Endothelial cell (in vitro differentiated cells): Measurements from ENCODE around the gene PLCB1. TPM values are rescaled to one million over a fixed set of nuclear protein-coding genes. Genes with fewer than 3 reads are reported as not detected.

Experiments used
- DNase-seq: peaks from one replicate; pipeline ENCODE4 v3.0.0; 2021; ENCODE audit warnings: low spot score
- H3K27ac Mint-ChIP-seq: one replicate; pipeline ENCODE4 v1.8.0; 2021; ENCODE audit warnings: mixed read lengths, inconsistent platforms; ENCODE audit not compliant: unreplicated experiment
- H3K27me3 Mint-ChIP-seq: one replicate; pipeline ENCODE4 v1.8.0; 2021; ENCODE audit warnings: mild to moderate bottlenecking, moderate library complexity, mixed read lengths, inconsistent platforms; ENCODE audit not compliant: unreplicated experiment
- H3K36me3 Mint-ChIP-seq: one replicate; pipeline ENCODE4 v1.8.0; 2021; ENCODE audit warnings: mild to moderate bottlenecking, low read depth, mixed read lengths, inconsistent platforms; ENCODE audit not compliant: unreplicated experiment
- H3K4me1 Mint-ChIP-seq: one replicate; pipeline ENCODE4 v1.8.0; 2021; ENCODE audit warnings: mild to moderate bottlenecking, mixed read lengths, inconsistent platforms; ENCODE audit not compliant: unreplicated experiment
- H3K4me3 Mint-ChIP-seq: one replicate; pipeline ENCODE4 v1.8.0; 2021; ENCODE audit warnings: mild to moderate bottlenecking, mixed read lengths, inconsistent platforms; ENCODE audit not compliant: unreplicated experiment
- H3K9me3 Mint-ChIP-seq: one replicate; pipeline ENCODE4 v1.8.0; 2021; ENCODE audit warnings: mixed read lengths, inconsistent platforms; ENCODE audit not compliant: unreplicated experiment
- CTCF ChIP-seq: fragments of 200-600 bp; sonication (generic); IDR thresholded peaks from one replicate; pipeline ENCODE4 v1.5.0; 2021; ENCODE audit warnings: antibody characterized with exemption; ENCODE audit not compliant: unreplicated experiment
- total RNA-seq: library from RNA; stranded (reverse); fragmentation: NEBNext Ultra II Directional; extraction: Animal tissue kit (Norgen Biotek cat#: 25700); gene quantifications from one replicate; pipeline ENCODE4 v1.2.1, GENCODE V29; 2021; ENCODE audit not compliant: unreplicated experiment

The PLCB1 gene
- total RNA-seq, 1 donor from 2014 or later, result 8.1 TPM

DNA sequence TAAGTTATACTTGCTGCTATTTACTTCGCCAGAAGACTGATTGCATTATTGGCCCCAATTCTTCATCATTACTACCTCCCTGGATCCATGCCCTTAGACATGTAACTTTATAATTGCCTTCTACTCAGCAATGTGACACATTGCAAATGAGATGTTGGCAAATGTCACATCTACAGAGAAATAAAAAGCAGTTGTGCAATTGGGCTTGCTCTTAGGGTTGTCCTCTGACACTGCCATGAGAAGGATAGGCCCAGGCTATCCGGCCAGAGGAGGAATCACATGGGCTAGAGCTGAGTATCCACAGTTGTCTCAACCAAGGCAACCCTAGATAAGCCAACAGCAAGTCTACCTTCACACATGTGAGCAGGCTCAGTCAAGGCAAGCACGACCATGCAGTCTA is 447.0 kb downstream of the PLCB1 start:
- DNase-seq, result no peak
- no peak for TF ChIP-seq CTCF
- Mint-ChIP-seq H3K36me3 (no peaks in the 10 kb centered on the region), H3K27ac (no peak overlapping the region), H3K4me3 (no peak overlapping the region), H3K4me1 (no peaks in the 10 kb centered on the region), H3K27me3 (no peaks in the 10 kb centered on the region), H3K9me3 (no peaks in the 10 kb centered on the region)

- Mint-ChIP-seq H3K36me3 (no peaks in the 10 kb centered on the region), H3K4me3 (no peak overlapping the region), H3K4me1 (no peaks in the 10 kb centered on the region), H3K27ac (no peak overlapping the region), H3K9me3 (no peaks in the 10 kb centered on the region), H3K27me3 (no peaks in the 10 kb centered on the region)
- no peak for DNase-seq
- TF ChIP-seq CTCF, result no peak
Observed at GRCh38 chr20:8581446-8582183, 449.5 kb downstream of the PLCB1 start.

GRCh38 chr20:8583012-8583565 is 451.0 kb downstream of the PLCB1 start:
- H3K4me1 Mint-ChIP-seq, result peaks cover 4% of the 10 kb centered on the region
- H3K36me3 Mint-ChIP-seq, result no peaks in the 10 kb centered on the region
- H3K4me3 Mint-ChIP-seq, result no peak overlapping the region
- H3K27ac Mint-ChIP-seq, result peak overlapping the region; percentile 38
- no peak for TF ChIP-seq CTCF
- DNase-seq, result no peak
- no peaks in the 10 kb centered on the region for H3K27me3 Mint-ChIP-seq
- H3K9me3 Mint-ChIP-seq, result no peaks in the 10 kb centered on the region

DNA sequence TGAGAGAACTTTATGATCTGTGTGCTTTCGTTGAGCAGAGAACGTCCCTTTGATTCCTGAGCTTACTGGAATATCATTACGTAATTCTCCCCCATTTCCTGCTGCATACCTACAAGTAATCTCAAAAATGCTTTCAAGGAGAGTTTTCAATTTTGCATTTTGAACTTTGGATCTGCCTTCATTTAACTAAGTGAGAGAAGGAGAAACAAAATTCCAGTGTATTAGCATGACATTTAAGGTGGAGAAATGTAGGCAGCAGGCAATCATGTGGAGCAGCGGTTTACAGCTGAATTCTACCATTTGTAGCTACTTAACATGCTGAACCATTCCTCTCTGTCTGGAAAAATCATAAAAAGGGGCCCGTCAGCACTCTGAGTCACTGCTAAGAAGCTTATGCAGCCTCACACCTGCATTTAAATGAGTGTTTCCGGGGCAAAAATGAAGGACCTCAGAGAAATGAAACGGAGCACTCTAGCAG is 451.5 kb downstream of the PLCB1 start:
- no peak for TF ChIP-seq CTCF
- no peak for DNase-seq
- no peak overlapping the region for H3K27ac Mint-ChIP-seq
- peaks cover 4% of the 10 kb centered on the region for H3K4me1 Mint-ChIP-seq
- H3K27me3 Mint-ChIP-seq, result no peaks in the 10 kb centered on the region
- H3K4me3 Mint-ChIP-seq, result no peak overlapping the region
- no peaks in the 10 kb centered on the region for H3K36me3 Mint-ChIP-seq
- no peaks in the 10 kb centered on the region for H3K9me3 Mint-ChIP-seq

GRCh38 chr20:8587251-8587650 is 455.2 kb downstream of the PLCB1 start:
- Mint-ChIP-seq H3K36me3 (no peaks in the 10 kb centered on the region), H3K4me3 (no peak overlapping the region), H3K27ac (no peak overlapping the region), H3K4me1 (peaks cover 4% of the 10 kb centered on the region), H3K9me3 (no peaks in the 10 kb centered on the region), H3K27me3 (no peaks in the 10 kb centered on the region)
- DNase-seq, result no peak
- no peak for TF ChIP-seq CTCF
